HG03095 (cell line): ENCODE results near the gene ADGRA3.
A peak's percentile ranks its signal among the peaks of the same experiment; 100 is the strongest.

ENCODE experiments used
- ATAC-seq: cut with Tn5 transposase; IDR thresholded peaks from one replicate; pipeline ENCODE4 v1.9.1; 2021; ENCODE audit warnings: moderate library complexity; ENCODE audit not compliant: unreplicated experiment

ADGRA3 gene

DNA sequence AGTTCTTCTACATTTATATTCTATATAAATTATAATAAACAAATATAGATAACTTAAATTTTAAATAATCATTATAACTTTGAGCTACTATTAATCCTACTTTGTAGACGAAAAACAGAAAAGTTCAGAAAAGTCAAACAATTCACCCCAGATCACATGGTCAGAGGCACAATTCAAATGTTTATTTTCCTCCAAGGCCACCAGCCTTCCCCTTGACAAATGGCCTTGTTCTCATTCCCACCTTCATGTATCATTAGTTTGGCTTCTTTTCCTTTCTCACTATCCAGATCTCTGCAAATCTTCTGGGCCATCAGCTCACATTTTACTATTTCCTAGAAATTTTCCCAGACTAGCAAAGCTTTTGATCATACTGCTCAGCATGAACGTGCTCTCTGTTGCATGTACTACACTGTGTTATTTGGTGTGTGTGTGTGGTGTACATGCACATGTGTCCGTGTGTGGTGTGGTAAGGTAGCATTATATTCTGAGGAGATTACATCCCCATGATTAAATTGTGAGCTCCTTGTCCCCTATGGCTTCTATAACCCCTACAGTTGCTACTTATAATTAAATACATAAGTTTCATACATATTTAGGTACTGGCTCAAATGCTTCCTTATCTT is 61.5 kb downstream of the ADGRA3 start:
- no peak for ATAC-seq

GRCh38 chr4:22444813-22445212 is 71.1 kb downstream of the ADGRA3 start:
- no peak for ATAC-seq

DNA sequence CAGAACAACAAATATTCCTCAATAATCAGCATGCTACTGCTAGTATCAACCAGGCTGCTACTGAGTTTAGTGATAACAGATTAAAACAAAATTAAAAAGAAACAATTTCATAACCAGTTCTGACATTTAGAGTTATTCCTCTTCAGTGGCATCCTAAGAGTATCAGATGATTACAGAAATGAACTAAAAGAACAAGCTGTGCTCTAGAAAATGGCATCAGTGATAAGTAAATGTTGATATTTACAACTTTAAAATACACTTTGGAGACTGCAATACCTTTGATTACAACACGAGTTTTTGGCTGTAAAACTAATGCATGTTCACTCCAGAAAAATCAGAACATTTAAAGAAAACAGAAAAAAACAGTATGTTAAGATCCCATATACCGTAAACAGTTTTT is 72.9 kb downstream of the ADGRA3 start:
- ATAC-seq: no peak

- no peak for ATAC-seq
These were observed 74.9 kb downstream of the ADGRA3 start for GRCh38 chr4:22440999-22441398.

GRCh38 chr4:22439947-22440346 is 75.9 kb downstream of the ADGRA3 start:
- no peak for ATAC-seq

- ATAC-seq: no peak
These were observed 80.2 kb downstream of the ADGRA3 start for GRCh38 chr4:22435652-22436051.

- no peak for ATAC-seq
These were observed 81.0 kb downstream of the ADGRA3 start for GRCh38 chr4:22434895-22435294.

DNA sequence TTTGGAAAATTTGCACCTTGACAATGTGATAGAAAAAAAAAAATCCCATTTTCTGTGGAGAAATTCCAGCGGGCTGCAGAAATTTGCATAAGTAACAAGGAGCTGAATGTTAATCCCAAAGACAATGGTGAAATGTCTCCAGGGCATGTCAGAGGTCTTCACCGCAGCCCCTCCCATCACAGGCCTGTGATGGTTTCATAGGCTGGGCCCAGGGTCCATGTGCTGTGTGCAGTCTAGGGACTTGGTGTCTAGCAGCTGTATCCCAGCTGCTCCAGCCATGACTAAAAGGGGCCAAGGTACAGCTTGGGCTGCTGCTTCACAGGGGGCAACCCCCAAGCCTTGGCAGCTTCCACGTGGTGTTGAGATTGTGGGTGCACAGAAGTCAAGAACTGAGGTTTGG is 85.2 kb downstream of the ADGRA3 start:
- ATAC-seq: no peak

DNA sequence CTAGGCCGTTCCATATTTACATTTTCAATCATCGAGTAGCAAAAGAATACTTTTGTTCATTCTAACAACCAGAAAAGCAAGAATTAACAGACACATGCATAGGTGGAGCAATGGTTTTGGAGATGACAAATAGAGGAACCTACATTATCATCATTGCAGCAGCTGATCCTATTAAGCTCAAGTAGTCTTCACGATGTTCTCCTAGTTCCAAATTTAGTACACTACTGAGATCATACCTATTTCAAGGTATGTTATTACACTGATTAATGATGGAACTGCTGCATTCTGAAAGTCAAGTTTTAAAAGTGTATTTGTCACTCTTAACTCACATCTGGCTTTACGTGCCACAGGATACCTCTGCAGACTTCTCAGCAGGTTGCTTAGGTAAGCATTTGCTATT is 87.4 kb downstream of the ADGRA3 start:
- ATAC-seq: no peak

- ATAC-seq: no peak
These were observed 88.2 kb downstream of the ADGRA3 start for GRCh38 chr4:22427675-22428074.

- no peak for ATAC-seq
These were observed 95.6 kb downstream of the ADGRA3 start for GRCh38 chr4:22420291-22420690.

GRCh38 chr4:22417408-22417807 is 98.5 kb downstream of the ADGRA3 start:
- no peak for ATAC-seq

- ATAC-seq: no peak
These were observed 99.5 kb downstream of the ADGRA3 start for GRCh38 chr4:22416403-22416802.

DNA sequence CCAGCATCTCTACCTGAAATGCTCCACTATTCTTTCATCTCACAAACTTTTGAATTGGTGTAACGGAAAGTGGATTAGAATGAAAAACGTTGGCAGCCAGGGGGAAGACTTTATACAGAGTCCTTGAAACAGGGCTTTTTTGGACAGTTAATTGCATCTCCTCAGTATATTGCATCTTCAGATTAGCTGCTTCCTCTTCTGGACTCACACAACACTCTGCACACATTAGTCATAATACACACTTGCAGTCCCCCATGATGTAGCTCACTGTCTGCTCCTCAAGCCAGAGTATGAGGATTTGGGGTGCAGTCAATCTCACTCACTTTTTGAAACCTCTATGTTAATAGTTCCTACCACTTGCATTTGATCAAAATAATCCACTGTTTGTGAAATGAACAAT is 101.0 kb downstream of the ADGRA3 start:
- ATAC-seq: no peak

DNA sequence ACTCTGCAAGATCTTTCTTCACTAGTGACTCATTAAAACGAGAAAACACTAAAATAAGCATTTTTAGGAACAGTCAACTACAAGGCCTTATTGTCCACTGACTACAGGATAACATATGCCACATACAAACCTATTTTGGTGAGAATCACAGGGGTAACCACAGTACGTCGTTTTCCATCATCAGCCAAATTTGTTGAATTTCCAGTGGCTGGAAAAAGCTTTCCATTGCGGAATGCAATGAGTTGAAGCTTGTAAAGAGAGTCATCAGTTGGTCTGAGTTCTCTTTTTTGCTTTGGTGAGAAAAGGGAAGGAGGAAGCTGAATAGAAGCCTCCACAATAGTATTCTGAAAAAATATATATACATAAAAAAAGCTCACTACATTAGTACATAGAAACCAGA is 102.4 kb downstream of the ADGRA3 start:
- ATAC-seq: no peak

DNA sequence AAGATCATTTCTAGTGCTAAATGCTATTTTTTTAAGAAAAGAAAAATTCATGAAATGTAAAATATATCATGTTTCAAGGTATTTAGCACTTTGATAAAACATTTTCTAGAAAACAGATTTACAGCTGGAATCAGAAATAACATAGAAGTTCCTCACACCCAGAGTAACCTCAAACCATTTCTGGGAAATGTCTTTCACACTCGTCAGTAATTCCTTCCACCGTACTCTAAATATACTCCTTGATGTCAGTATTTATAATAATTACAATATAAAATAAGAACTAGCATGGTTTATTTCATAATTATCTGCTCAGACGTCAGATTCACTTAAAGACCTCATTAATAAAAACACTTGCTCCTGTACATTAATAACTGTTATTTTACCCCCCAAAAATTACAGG is 103.9 kb downstream of the ADGRA3 start:
- ATAC-seq: no peak

GRCh38 chr4:22410645-22411247 is 105.1 kb downstream of the ADGRA3 start:
- ATAC-seq: no peak

DNA sequence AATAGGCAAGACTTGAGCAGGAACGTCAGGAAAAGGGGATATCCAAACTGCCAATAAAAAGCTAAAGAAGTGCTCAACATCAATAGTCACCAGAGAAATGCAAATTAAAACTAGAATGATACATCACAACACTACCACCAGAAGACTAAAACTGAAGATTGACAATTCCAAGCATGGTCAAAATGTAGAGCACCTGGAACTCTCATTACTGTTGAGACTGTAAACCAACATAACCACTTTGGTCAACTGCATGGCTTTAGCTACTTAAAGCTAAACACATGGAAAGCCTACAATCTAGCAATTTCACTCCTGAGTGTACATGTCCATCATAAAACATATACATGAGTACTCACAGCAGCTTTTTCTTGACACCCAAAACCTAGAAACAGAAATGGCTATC is 107.4 kb downstream of the ADGRA3 start:
- no peak for ATAC-seq

GRCh38 chr4:22407361-22407760 is 108.5 kb downstream of the ADGRA3 start:
- ATAC-seq: no peak

GRCh38 chr4:22398671-22399070 is 117.2 kb downstream of the ADGRA3 start:
- ATAC-seq: no peak

DNA sequence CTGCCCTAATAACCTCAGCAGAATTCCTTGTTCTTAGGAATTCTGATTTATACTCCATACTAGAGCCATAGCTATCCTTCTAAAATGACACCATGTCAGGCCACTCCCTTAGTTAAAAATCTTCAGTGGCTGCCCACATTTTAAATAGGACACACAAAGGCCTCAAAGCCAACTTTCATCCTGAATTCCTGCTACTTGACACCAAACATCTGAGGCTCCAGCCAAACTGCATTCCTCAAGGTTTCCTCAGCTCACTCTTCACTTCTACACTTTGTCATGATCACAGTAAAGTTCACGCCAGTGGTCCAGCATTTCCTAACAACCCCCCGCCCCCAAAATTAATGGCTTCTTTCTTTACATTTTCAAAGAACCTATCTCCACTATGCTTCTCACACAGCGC is 124.3 kb downstream of the ADGRA3 start:
- no peak for ATAC-seq

GRCh38 chr4:22389240-22389870 is 126.5 kb downstream of the ADGRA3 start:
- ATAC-seq: peak; percentile 74

- no peak for ATAC-seq
These were observed 130.3 kb downstream of the ADGRA3 start for GRCh38 chr4:22385611-22386011.
